ENCODE measurements around the gene RXFP1.

The RXFP1 gene

GRCh38 chr4:158667651-158668198, 146.0 kb downstream of the RXFP1 start:
- no peak overlapping the region for H3K4me3 ChIP-seq (ENCODE audit: control insufficient read depth, low read depth, low read length)
- DNase-seq (ENCODE audit: low read depth), result no peak
- TF ChIP-seq CTCF (IDR thresholded peaks at IDR 0.05; ENCODE audit: control insufficient read depth, insufficient read depth, low read depth, low read length, missing control alignments), result peak; percentile 62

- TF ChIP-seq CTCF (IDR thresholded peaks at IDR 0.05; ENCODE audit: control insufficient read depth, insufficient read depth, low read depth, low read length, missing control alignments), result no peak
- H3K4me3 ChIP-seq (ENCODE audit: control insufficient read depth, low read depth, low read length), result no peak overlapping the region
- no peak for DNase-seq (ENCODE audit: low read depth)
Observed at GRCh38 chr4:158669310-158669709, 147.6 kb downstream of the RXFP1 start.

GRCh38 chr4:158670975-158671664, 149.4 kb downstream of the RXFP1 start:
- peak; percentile 46 for DNase-seq (ENCODE audit: low read depth)
- no peak for TF ChIP-seq CTCF (IDR thresholded peaks at IDR 0.05; ENCODE audit: control insufficient read depth, insufficient read depth, low read depth, low read length, missing control alignments)
- peak overlapping the region; percentile 79 for H3K4me3 ChIP-seq (ENCODE audit: control insufficient read depth, low read depth, low read length)

GRCh38 chr4:158671665-158671914, 149.9 kb downstream of the RXFP1 start, which contains the start of gene C4orf46:
C4orf46 (minus strand) TSS chr4:158671887; CDS start chr4:158671801, 86 bp downstream.
- H3K4me3 ChIP-seq (ENCODE audit: control insufficient read depth, low read depth, low read length), result peak within 1 kb of the TSS; percentile 79
- no peak for DNase-seq (ENCODE audit: low read depth)
- no peak for TF ChIP-seq CTCF (IDR thresholded peaks at IDR 0.05; ENCODE audit: control insufficient read depth, insufficient read depth, low read depth, low read length, missing control alignments)

- TF ChIP-seq CTCF (IDR thresholded peaks at IDR 0.05; ENCODE audit: control insufficient read depth, insufficient read depth, low read depth, low read length, missing control alignments), result peak; percentile 68
- DNase-seq (ENCODE audit: low read depth), result peak; percentile 97
- H3K4me3 ChIP-seq (ENCODE audit: control insufficient read depth, low read depth, low read length), result peak within 1 kb of the TSS; percentile 79
Observed at GRCh38 chr4:158671915-158672806, 150.5 kb downstream of the RXFP1 start, which contains the start of gene ETFDH. ETFDH (plus strand) TSS chr4:158672296; CDS start chr4:158672457, 161 bp downstream.

- no peak for TF ChIP-seq CTCF (IDR thresholded peaks at IDR 0.05; ENCODE audit: control insufficient read depth, insufficient read depth, low read depth, low read length, missing control alignments)
- DNase-seq (ENCODE audit: low read depth), result no peak
- no peak overlapping the region for H3K4me3 ChIP-seq (ENCODE audit: control insufficient read depth, low read depth, low read length)
Observed at GRCh38 chr4:158673633-158674032, 152.0 kb downstream of the RXFP1 start.

All from AG09309 (cell line).